ENCODE data around the gene CPLX1.

- TF ChIP-seq SPI1 (IDR thresholded peaks at IDR 0.05; ENCODE audit: low read depth, low read length) (no peak), POLR2A (IDR thresholded peaks at IDR 0.05; ENCODE audit: low read depth, low read length) (no peak)
Measured at GRCh38 chr4:833156-833555, 7.2 kb upstream of the CPLX1 start.

All from GM12891 (cell line).